ENCODE results near the gene B3GALT4. TPM values are rescaled to one million over a fixed set of nuclear protein-coding genes. Genes with fewer than 3 reads are reported as not detected.

The B3GALT4 gene
- total and polyA plus RNA-seq, 2 of the 13 experiments (the other 11 are each of a cell fraction or from before 2014, with no cell fraction given) = 0.04 to 0.27 TPM

DNA sequence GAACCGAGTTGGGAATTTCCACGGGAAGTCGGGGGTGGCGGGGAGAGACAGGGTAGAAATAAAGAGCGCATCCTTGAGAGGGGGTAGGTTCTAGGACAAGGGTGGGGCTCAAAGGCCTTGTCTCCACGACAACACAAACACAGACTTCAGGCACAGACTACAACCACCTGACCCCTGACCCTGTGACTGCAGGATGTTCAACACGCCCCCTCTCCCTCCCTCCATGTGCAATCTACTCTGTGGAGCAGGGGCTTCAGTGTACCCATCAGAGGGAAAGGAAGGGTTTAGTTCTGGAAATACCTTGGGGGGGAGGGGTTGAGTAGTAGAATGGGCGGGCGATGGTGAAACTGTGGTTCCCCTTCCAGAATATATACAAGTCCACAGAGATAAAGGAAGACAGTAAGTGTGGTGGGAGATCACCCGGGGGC, 37.6 kb downstream of the B3GALT4 start (continued):
- TF ChIP-seq, protein P1, sequence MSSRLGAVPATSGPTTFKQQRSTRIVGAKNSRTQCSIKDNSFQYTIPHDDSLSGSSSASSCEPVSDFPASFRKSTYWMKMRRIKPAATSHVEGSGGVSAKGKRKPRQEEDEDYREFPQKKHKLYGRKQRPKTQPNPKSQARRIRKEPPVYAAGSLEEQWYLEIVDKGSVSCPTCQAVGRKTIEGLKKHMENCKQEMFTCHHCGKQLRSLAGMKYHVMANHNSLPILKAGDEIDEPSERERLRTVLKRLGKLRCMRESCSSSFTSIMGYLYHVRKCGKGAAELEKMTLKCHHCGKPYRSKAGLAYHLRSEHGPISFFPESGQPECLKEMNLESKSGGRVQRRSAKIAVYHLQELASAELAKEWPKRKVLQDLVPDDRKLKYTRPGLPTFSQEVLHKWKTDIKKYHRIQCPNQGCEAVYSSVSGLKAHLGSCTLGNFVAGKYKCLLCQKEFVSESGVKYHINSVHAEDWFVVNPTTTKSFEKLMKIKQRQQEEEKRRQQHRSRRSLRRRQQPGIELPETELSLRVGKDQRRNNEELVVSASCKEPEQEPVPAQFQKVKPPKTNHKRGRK (CRISPR knock-in tag; IDR thresholded peaks at IDR 0.05) = no peak
- 0 out of 2 replicates have a peak, but pooled peaks have one; percentile 5 for TF ChIP-seq TGIF2 (CRISPR knock-in tag; IDR thresholded peaks at IDR 0.05)
- TF ChIP-seq NCOA5 (CRISPR knock-in tag; IDR thresholded peaks at IDR 0.05) = no peak
- no peak for TF ChIP-seq ZNF251 (CRISPR knock-in tag; IDR thresholded peaks at IDR 0.05)
- no peak for TF ChIP-seq ZNF782 (CRISPR knock-in tag; IDR thresholded peaks at IDR 0.05; ENCODE audit: borderline replicate concordance)
- TF ChIP-seq, protein P2, sequence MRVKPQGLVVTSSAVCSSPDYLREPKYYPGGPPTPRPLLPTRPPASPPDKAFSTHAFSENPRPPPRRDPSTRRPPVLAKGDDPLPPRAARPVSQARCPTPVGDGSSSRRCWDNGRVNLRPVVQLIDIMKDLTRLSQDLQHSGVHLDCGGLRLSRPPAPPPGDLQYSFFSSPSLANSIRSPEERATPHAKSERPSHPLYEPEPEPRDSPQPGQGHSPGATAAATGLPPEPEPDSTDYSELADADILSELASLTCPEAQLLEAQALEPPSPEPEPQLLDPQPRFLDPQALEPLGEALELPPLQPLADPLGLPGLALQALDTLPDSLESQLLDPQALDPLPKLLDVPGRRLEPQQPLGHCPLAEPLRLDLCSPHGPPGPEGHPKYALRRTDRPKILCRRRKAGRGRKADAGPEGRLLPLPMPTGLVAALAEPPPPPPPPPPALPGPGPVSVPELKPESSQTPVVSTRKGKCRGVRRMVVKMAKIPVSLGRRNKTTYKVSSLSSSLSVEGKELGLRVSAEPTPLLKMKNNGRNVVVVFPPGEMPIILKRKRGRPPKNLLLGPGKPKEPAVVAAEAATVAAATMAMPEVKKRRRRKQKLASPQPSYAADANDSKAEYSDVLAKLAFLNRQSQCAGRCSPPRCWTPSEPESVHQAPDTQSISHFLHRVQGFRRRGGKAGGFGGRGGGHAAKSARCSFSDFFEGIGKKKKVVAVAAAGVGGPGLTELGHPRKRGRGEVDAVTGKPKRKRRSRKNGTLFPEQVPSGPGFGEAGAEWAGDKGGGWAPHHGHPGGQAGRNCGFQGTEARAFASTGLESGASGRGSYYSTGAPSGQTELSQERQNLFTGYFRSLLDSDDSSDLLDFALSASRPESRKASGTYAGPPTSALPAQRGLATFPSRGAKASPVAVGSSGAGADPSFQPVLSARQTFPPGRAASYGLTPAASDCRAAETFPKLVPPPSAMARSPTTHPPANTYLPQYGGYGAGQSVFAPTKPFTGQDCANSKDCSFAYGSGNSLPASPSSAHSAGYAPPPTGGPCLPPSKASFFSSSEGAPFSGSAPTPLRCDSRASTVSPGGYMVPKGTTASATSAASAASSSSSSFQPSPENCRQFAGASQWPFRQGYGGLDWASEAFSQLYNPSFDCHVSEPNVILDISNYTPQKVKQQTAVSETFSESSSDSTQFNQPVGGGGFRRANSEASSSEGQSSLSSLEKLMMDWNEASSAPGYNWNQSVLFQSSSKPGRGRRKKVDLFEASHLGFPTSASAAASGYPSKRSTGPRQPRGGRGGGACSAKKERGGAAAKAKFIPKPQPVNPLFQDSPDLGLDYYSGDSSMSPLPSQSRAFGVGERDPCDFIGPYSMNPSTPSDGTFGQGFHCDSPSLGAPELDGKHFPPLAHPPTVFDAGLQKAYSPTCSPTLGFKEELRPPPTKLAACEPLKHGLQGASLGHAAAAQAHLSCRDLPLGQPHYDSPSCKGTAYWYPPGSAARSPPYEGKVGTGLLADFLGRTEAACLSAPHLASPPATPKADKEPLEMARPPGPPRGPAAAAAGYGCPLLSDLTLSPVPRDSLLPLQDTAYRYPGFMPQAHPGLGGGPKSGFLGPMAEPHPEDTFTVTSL (CRISPR knock-in tag; IDR thresholded peaks at IDR 0.05; ENCODE audit: borderline replicate concordance) = no peak
- no peak for TF ChIP-seq RARG (CRISPR knock-in tag; IDR thresholded peaks at IDR 0.05; ENCODE audit: low read depth)
- TF ChIP-seq, protein P3, sequence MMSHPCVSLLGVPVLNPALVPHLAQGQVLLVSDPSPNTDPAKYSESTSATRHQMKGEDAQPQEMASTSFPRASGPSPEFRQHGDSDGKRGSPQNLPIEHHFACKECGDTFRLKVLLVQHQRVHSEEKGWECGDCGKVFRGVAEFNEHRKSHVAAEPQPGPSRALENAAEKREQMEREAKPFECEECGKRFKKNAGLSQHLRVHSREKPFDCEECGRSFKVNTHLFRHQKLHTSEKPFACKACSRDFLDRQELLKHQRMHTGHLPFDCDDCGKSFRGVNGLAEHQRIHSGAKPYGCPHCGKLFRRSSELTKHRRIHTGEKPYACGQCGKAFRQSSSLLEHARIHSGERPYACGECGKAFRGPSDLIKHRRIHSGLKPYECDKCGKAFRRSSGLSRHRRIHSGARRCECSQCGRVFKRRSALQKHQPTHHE (CRISPR knock-in tag; IDR thresholded peaks at IDR 0.05; ENCODE audit: borderline replicate concordance) = no peak
- TF ChIP-seq NBN (conservative IDR thresholded peaks at IDR 0.05) = no peak
- no peak for TF ChIP-seq CREM (IDR thresholded peaks at IDR 0.05)
- TF ChIP-seq CREM (CRISPR knock-in tag; IDR thresholded peaks at IDR 0.05) = no peak
- TF ChIP-seq KLF11 (CRISPR knock-in tag; IDR thresholded peaks at IDR 0.05) = no peak
- no peak for TF ChIP-seq ZNF460 (CRISPR knock-in tag; IDR thresholded peaks at IDR 0.05; ENCODE audit: borderline replicate concordance)
- TF ChIP-seq, protein P4, sequence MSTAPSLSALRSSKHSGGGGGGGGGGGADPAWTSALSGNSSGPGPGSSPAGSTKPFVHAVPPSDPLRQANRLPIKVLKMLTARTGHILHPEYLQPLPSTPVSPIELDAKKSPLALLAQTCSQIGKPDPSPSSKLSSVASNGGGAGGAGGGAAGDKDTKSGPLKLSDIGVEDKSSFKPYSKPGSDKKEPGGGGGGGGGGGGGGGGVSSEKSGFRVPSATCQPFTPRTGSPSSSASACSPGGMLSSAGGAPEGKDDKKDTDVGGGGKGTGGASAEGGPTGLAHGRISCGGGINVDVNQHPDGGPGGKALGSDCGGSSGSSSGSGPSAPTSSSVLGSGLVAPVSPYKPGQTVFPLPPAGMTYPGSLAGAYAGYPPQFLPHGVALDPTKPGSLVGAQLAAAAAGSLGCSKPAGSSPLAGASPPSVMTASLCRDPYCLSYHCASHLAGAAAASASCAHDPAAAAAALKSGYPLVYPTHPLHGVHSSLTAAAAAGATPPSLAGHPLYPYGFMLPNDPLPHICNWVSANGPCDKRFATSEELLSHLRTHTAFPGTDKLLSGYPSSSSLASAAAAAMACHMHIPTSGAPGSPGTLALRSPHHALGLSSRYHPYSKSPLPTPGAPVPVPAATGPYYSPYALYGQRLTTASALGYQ (CRISPR knock-in tag; IDR thresholded peaks at IDR 0.05) = no peak
- peak; percentile 44; the same call in 1 of the 2 replicates for TF ChIP-seq ZBTB7A (CRISPR knock-in tag; IDR thresholded peaks at IDR 0.05)
- TF ChIP-seq, protein P5, sequence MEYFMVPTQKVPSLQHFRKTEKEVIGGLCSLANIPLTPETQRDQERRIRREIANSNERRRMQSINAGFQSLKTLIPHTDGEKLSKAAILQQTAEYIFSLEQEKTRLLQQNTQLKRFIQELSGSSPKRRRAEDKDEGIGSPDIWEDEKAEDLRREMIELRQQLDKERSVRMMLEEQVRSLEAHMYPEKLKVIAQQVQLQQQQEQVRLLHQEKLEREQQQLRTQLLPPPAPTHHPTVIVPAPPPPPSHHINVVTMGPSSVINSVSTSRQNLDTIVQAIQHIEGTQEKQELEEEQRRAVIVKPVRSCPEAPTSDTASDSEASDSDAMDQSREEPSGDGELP (IDR thresholded peaks at IDR 0.05; ENCODE audit: borderline replicate concordance, low read depth) = peak; percentile 52; the same call in 1 of the 2 replicates
- TF ChIP-seq, protein P6, sequence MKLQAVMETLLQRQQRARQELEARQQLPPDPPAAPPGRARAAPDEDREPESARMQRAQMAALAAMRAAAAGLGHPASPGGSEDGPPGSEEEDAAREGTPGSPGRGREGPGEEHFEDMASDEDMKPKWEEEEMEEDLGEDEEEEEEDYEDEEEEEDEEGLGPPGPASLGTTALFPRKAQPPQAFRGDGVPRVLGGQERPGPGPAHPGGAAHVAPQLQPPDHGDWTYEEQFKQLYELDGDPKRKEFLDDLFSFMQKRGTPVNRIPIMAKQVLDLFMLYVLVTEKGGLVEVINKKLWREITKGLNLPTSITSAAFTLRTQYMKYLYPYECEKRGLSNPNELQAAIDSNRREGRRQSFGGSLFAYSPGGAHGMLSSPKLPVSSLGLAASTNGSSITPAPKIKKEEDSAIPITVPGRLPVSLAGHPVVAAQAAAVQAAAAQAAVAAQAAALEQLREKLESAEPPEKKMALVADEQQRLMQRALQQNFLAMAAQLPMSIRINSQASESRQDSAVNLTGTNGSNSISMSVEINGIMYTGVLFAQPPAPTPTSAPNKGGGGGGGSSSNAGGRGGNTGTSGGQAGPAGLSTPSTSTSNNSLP (IDR thresholded peaks at IDR 0.05; ENCODE audit: low read depth, low read length) = no peak
- TF ChIP-seq ZBTB21 (CRISPR knock-in tag; IDR thresholded peaks at IDR 0.05) = no peak
